ENCODE measurements around the gene RBP3. TPM values are rescaled to one million over a fixed set of nuclear protein-coding genes. Genes with fewer than 3 reads are reported as not detected.

Gene RBP3
- polyA plus RNA-seq, 1 donor = 0.12 TPM

- DNase-seq = no peak
Observed at GRCh38 chr10:47359101-47359500, 10.9 kb downstream of the RBP3 start.

- DNase-seq = no peak
Observed at GRCh38 chr10:47359626-47360418, 11.7 kb downstream of the RBP3 start.

- DNase-seq = no peak
Observed at GRCh38 chr10:47360419-47361040, 12.4 kb downstream of the RBP3 start.

GRCh38 chr10:47361293-47361692 is 13.1 kb downstream of the RBP3 start:
- no peak for DNase-seq

GRCh38 chr10:47362199-47362598 is 14.0 kb downstream of the RBP3 start:
- no peak for DNase-seq

- DNase-seq = no peak
Observed at GRCh38 chr10:47363781-47364180, 15.6 kb downstream of the RBP3 start.

- no peak for DNase-seq
Observed at GRCh38 chr10:47364366-47364765, 16.2 kb downstream of the RBP3 start.

- DNase-seq = no peak
Observed at GRCh38 chr10:47364911-47365310, 16.7 kb downstream of the RBP3 start.

- no peak for DNase-seq
Observed at GRCh38 chr10:47365431-47366180, 17.4 kb downstream of the RBP3 start.

GRCh38 chr10:47366181-47366631 is 18.0 kb downstream of the RBP3 start:
- no peak for DNase-seq

- no peak for DNase-seq
Observed at GRCh38 chr10:47366731-47367460, 18.7 kb downstream of the RBP3 start.

GRCh38 chr10:47367646-47368045 is 19.5 kb downstream of the RBP3 start:
- DNase-seq = no peak

- no peak for DNase-seq
Observed at GRCh38 chr10:47368431-47369180, 20.4 kb downstream of the RBP3 start.

GRCh38 chr10:47369251-47369894 is 21.2 kb downstream of the RBP3 start:
- DNase-seq = no peak

- DNase-seq = no peak
Observed at GRCh38 chr10:47370015-47370767, 22.0 kb downstream of the RBP3 start.

- DNase-seq = no peak
Observed at GRCh38 chr10:47370878-47371277, 22.7 kb downstream of the RBP3 start.

GRCh38 chr10:47371629-47372485 is 23.7 kb downstream of the RBP3 start:
- no peak for DNase-seq

GRCh38 chr10:47372726-47373125 is 24.6 kb downstream of the RBP3 start:
- no peak for DNase-seq
